ENCODE data around the gene ERVFRD-1.
A peak's percentile ranks its signal among the peaks of the same experiment; 100 is the strongest.
"Not testable (repeated sequence)": the region's sequence is repeated elsewhere in the genome, so short reads cannot be mapped to it uniquely, and the experiment has no call there.

Gene ERVFRD-1

DNA sequence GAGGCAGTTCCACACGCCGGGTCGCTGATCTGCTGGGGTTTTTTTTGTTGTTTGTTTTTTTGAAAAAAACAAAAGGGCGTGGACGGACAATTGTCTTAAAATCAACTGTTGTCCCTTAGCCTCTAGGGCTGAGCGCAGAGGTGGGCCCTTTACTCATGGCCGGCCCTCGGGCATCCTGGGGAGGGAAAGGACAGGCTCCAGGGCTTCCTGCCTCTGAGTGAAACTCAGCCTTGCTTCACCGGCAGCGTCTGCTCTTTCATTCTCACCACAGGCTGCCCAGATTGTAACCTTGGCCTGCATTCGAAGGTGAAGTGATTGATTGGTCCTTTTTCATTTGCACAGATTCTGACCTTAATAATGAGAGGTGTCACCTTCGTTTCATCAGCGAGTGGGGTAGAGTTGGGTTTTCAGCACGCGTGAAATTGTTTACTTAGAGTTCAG, 17.1 kb downstream of the ERVFRD-1 start:
- peak overlapping the region; percentile 73 to 99 (median 88) for H3K4me3 ChIP-seq
- H3K27ac ChIP-seq: peak overlapping the region; percentile 12 to 99 (median 98)

GRCh38 chr6:11093626-11094410, 17.7 kb downstream of the ERVFRD-1 start, which contains the start of gene SMIM13:
Gene SMIM13 (plus strand): TSS chr6:11093834. CDS start chr6:11094314, 480 bp downstream.
- Histone ChIP-seq H3K4me3 (peak within 1 kb of the TSS; percentile 73 to 99 (median 88)), H3K27ac (peak within 1 kb of the TSS; percentile 92 to 99 (median 98))

DNA sequence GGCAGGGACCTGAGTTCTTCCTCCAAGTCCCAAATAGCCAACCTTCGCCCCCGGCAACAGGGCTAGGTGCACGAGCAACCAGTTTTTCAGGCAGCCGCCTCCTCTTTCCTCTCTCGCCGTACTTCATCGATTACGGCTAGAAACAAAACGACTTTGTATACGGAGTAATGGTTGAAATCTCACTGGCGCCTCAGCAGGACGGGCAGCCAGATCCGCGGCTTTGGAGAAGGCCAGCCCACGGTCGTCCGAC, 18.2 kb downstream of the ERVFRD-1 start:
- peak overlapping the region in 20 of 21 experiments; percentile 92 to 99 (median 98) for H3K27ac ChIP-seq
- H3K4me3 ChIP-seq: peak overlapping the region; percentile 73 to 99 (median 88)

DNA sequence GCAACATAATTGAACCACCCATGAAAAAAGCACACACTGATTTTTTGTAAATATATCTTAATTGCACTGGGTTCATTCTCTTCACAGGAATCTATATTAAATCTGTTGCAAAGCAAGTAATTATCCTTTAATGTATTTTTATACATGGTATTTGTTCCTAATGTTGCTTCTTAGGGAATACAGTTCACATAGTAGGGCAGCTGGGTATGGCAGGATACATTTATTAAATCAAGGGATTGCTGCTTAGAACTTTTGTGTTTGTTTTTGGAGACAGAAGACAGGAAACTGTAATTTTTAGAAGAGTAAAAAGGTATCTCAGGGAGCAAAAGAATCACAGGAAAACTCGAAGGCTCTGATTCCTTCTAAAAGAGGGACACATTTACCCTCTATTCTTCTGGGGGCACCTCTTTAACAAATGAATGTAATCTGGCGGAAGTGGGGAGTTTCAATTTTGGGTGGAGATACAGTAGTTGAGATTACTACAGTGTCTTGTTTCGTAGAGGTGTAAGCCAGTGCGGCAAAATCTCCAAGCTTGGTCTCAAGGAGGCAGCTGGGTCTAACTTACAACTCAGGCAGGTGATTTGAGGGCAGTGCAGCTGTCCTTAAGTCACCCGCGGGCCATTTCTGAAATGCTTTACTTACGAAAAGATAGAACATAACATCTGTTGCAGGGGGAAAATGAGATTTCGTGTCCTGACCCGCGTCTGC, 18.7 kb downstream of the ERVFRD-1 start:
- Histone ChIP-seq H3K4me3 (peak overlapping the region; percentile 73 to 99 (median 88)), H3K27ac (peak overlapping the region in 20 of 21 experiments; percentile 92 to 99 (median 98))

GRCh38 chr6:11091141-11091540, 20.4 kb downstream of the ERVFRD-1 start:
- H3K27ac ChIP-seq, H3K4me3 ChIP-seq: not testable (repeated sequence)

DNA sequence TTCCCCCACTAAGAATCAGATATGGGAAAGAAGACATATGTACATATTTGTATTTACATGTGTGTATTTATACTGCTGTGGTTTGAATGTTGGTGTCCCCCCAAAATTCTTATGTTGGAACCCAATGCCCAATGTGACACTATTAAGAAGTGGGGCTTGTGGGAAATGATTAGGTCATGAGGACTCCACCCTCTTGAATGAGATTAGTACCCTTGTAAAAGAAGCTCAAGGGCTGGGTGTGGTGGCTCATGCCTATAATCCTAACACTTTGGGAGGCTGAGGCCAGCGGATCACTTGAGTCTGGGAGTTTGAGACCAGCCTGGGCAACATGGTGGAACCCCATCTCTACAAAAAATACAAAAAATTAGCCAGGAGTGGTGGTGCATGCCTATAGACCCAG, 21.8 kb downstream of the ERVFRD-1 start:
- Histone ChIP-seq H3K4me3 (no peak overlapping the region), H3K27ac (no peak overlapping the region)

GRCh38 chr6:11087141-11087812, 24.2 kb downstream of the ERVFRD-1 start:
- H3K4me3 ChIP-seq, H3K27ac ChIP-seq: not testable (repeated sequence)

GRCh38 chr6:11085758-11086435, 25.6 kb downstream of the ERVFRD-1 start:
- no peak overlapping the region for H3K4me3 ChIP-seq
- H3K27ac ChIP-seq: no peak overlapping the region

DNA sequence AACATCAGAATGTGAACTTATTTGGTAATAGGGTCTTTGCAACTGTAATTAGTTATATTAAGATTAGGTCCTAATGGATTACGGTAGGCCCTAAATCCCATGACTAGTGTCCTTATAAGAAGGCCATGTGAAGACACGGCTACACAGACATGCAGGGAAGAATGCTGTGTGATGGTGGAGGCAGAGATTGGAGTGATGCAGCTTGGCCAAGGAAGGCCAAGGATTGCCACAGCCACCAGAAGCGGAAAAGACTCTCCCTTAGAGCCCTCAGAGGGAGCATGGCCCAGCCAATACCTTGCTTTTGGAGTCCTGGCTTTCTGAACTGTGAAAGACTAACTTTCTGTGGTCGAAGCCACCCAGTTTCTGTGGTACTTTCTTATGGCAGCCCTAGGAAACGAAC, 27.6 kb downstream of the ERVFRD-1 start:
- Histone ChIP-seq H3K4me3 (no peak overlapping the region), H3K27ac (no peak overlapping the region)

DNA sequence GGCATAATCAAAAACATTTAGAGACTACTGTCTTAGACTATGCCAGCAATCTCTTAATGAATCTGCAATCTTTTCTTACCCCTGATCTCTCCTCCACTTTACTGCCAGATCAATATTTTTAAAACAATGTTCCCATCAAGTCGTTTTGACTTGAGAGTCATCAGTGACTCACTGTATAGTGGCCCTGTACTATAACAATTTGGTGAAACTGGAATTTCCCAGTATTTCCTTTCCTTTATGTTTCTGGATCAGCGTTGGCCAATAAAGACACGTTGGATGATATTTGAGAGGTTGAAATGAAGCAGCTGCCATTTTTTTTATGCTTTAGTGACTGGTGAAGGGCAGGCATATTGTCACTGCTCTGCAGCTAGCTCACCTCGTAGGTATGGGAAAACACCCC, 28.0 kb downstream of the ERVFRD-1 start:
- H3K4me3 ChIP-seq: no peak overlapping the region
- no peak overlapping the region for H3K27ac ChIP-seq

DNA sequence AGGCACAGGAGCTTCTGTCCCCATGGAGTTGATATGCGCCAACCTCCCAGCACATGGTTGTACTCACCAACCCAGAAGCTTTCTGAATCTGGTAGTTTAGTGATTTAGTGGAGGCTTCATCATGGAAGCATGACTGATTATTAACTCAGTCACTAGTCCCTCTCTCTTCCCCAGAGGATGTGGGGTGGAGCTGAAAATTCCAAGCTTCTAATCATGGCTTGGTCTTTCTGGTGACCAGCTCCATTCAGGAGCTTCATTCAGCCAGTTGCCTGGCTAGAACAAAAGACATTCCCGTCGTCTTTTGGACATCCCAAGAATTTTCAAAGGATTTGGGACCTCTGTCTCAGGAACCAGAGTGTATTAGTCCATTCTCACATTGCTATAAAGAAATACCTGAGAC, 31.2 kb downstream of the ERVFRD-1 start:
- no peak overlapping the region for H3K27ac ChIP-seq
- no peak overlapping the region for H3K4me3 ChIP-seq

- Histone ChIP-seq H3K4me3 (no peak overlapping the region), H3K27ac (no peak overlapping the region)
Measured at GRCh38 chr6:11078266-11078665, 33.3 kb downstream of the ERVFRD-1 start.

DNA sequence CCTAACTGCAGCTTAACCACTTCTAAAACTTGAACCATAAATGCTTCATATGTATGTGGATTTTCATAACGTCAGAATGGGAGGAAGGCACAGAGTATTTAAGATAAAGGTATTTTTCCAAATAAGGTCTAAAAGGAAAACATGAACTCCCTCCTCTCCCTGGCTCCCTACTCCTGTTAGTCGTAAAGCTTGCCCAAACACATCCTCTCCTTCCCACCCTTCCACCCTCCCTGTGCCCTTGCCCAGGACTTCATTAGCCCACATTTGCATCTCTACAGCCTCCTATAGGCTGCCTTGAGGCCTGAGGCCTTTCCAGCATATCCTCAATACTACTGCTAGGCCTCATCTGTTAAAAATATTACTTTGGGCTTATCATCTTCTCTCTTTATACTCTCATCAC, 35.0 kb downstream of the ERVFRD-1 start:
- no peak overlapping the region for H3K4me3 ChIP-seq
- no peak overlapping the region for H3K27ac ChIP-seq

- Histone ChIP-seq H3K27ac (no peak overlapping the region), H3K4me3 (no peak overlapping the region)
Measured at GRCh38 chr6:11072101-11072500, 39.4 kb downstream of the ERVFRD-1 start.

- Histone ChIP-seq H3K4me3 (no peak overlapping the region), H3K27ac (no peak overlapping the region)
Measured at GRCh38 chr6:11069760-11070159, 41.8 kb downstream of the ERVFRD-1 start.

DNA sequence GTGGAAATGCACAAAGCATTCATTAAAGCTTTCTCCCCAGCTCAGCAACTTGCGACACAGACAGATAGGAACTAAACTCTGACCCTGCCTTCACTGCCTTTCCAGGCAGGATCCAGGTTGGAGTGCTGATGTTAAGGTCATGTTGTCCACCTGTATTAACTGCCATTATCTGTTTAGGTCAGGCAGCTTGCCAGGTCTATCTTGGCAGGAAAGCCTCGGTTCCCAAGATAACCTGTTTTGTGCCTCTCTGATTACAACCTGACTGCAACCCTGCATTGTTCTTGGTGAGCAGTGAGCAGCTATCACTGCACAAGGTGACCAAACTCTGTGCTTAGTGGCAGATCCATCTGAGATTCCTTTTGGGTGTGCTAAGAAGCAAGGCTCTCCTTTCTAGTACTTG, 44.2 kb downstream of the ERVFRD-1 start:
- Histone ChIP-seq H3K27ac (no peak overlapping the region), H3K4me3 (no peak overlapping the region)

GRCh38 chr6:11066505-11067347, 44.8 kb downstream of the ERVFRD-1 start:
- H3K27ac ChIP-seq: no peak overlapping the region
- no peak overlapping the region for H3K4me3 ChIP-seq

DNA sequence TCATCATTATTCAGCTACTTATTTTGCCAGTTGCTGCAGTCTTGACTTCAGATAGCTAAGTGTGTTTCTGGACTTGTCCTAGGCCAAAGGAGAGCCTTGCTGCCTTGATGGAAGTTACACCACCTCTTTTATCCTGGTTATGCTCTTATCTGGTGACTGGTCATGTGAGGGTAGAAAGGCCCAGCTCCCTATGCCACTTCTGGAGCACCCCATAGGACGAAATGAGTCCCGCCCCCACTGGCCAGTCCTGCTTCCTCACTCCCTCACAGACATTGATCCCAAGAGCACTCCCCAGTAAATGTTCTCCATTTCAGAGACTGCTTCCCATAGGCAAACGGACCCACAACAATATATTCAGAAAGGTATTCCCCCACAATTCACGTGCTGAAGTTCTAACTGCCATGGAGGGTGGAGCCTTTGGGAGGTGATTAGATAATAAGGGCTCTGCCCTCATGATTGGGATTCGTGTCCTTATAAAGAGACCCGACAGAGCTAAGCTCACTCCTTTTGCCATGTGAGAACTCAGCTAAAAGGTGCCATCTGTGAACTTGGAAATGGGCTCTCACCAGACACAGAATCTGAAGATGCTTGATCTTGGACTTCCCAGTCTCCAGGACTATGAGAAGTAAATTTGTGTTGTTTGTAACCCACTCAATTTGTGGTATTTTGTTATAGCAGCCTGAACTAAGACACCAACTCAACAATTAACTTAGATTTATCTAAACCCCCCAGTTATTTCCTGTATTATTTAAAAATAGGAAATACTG, 45.9 kb downstream of the ERVFRD-1 start:
- H3K27ac ChIP-seq: no peak overlapping the region

DNA sequence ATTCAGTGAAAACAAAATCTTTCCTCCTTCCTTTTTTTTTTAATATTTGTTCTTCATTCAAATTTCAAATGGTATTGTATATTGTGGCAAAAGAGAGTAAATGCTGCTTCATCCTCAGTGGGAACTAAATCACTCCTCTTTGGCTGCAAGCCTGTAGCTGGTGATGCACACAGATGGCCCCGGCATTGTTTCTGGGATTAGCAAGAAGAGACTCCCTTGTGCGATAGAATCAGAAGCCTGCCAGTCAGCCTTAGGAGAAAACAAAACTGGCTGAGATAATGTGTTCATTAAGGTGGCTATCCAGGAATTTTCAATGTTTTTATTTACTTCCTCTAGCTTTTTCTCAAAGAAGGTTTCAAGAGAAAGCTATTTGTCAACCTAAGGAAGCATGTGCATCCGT, 46.7 kb downstream of the ERVFRD-1 start:
- Histone ChIP-seq H3K27ac (no peak overlapping the region), H3K4me3 (no peak overlapping the region)

More for the DNA sequence above, 45.9 kb downstream of the ERVFRD-1 start:
- H3K4me3 ChIP-seq: no peak overlapping the region

Measured in skin epidermis (tissue), 12 donors.